SU-DHL-6 (cell line): ENCODE results near the gene FADS3.

Experiments
- CTCF ChIP-seq: fragments of 200-600 bp; sonication (generic); IDR thresholded peaks from one replicate; pipeline ENCODE4 v1.5.1; 2017; ENCODE audit warnings: antibody characterized with exemption, mild to moderate bottlenecking, low read length, moderate library complexity; ENCODE audit not compliant: insufficient read depth, poor library complexity, severe bottlenecking
- EZH2phosphoT487 ChIP-seq: fragments of 200-600 bp; sonication (generic), shearing (Covaris generic); conservative IDR thresholded peaks from 2 replicates; pipeline ENCODE4 v1.6.1; 2018; ENCODE audit warnings: mild to moderate bottlenecking, antibody characterized with exemption, low read length, moderate library complexity, mixed read lengths

GRCh38 chr11:61927501-61927900 lies 36.2 kb upstream of the FADS3 start:
- TF ChIP-seq CTCF (no peak), EZH2phosphoT487 (no peak)
